T-helper 2 cell treated with Interferon-gamma antibody and Interleukin-4, amounts not matched to agents 5 μg/mL and 100 μg/mL, for 36 hours (primary cell): ENCODE results near the gene HJURP.

Experiments
- DNase-seq: peaks from one replicate; pipeline ENCODE4 v3.0.0; 2021; ENCODE audit warnings: low spot score
- H3K27ac Mint-ChIP-seq: one replicate; pipeline ENCODE4 v1.8.0; 2021; ENCODE audit warnings: mild to moderate bottlenecking, mixed read lengths
- H3K27me3 Mint-ChIP-seq: one replicate; pipeline ENCODE4 v1.8.0; 2021; ENCODE audit warnings: low read depth, mixed read lengths
- H3K36me3 Mint-ChIP-seq: one replicate; pipeline ENCODE4 v1.8.0; 2021; ENCODE audit warnings: low read depth, mixed read lengths
- H3K4me1 Mint-ChIP-seq: one replicate; pipeline ENCODE4 v1.8.0; 2021; ENCODE audit warnings: low read depth, mixed read lengths
- H3K4me3 Mint-ChIP-seq: one replicate; pipeline ENCODE4 v1.8.0; 2022; ENCODE audit warnings: mild to moderate bottlenecking, moderate library complexity, mixed read lengths
- H3K9me3 Mint-ChIP-seq: one replicate; pipeline ENCODE4 v1.8.0; 2021; ENCODE audit warnings: mixed read lengths

The HJURP gene

DNA sequence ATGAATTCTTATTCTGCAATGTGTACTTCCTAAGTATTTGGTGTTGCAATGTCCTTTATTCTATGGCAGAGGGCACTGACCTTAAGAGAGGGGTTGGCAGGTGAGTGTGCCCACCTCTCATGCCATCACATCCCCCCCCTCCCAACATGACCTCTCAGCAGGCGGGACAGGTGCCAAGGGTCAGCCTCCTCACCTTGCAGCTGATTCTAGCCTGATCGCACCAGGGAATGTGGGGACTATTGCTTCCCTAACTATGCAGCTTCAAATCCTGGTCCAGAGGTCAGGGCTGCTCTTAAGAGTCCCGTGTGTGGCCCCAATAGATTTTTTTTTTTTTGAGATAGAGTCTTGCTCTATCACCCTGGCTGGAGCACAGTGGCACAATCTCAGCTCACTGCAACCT is 9.5 kb downstream of the HJURP start:
- no peak overlapping the region for H3K27ac Mint-ChIP-seq
- no peak for DNase-seq
- H3K27me3 Mint-ChIP-seq, result no peaks in the 10 kb centered on the region
- H3K4me3 Mint-ChIP-seq, result no peak overlapping the region
- peaks cover 40% of the 10 kb centered on the region for H3K4me1 Mint-ChIP-seq
- no peaks in the 10 kb centered on the region for H3K9me3 Mint-ChIP-seq
- peaks cover 95% of the 10 kb centered on the region for H3K36me3 Mint-ChIP-seq

DNA sequence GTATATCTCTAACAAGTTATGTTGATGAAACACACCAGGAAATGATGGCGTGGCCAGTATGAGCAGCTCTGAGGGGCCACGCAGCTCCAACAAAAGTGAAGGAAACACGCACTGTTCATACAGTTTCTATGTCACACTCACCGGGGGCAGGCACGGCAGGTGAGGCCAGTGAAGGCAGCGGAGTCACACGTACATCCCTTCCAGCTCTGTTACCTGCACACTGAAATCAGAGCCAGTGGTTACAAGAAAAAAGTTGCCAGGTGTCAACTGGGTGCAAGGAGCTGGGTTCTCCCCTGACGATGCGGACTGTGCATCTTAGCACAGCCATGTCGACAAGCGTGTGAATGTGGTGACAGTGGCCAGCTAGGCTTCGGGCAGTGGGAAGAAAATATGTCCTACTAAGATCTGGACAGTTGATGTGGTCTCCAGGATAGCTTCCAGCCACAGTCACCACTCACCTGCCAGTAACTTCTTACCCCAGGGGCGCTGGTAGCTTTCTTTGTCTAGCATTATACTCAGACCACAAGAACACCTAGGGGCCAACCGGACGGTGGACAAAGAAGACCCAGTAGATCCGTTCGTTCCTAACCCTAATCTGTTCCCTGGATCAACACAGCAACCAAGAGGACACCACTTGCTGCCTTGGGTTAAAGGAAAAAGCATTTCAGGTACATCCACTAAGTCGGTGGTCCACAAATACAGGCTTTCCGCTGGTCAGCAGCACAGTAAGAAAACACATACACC is 10.1 kb downstream of the HJURP start:
- H3K9me3 Mint-ChIP-seq, result no peaks in the 10 kb centered on the region
- H3K27me3 Mint-ChIP-seq, result no peaks in the 10 kb centered on the region
- peaks cover 39% of the 10 kb centered on the region for H3K4me1 Mint-ChIP-seq
- no peak overlapping the region for H3K27ac Mint-ChIP-seq
- peaks cover 95% of the 10 kb centered on the region for H3K36me3 Mint-ChIP-seq
- H3K4me3 Mint-ChIP-seq, result no peak overlapping the region
- no peak for DNase-seq

DNA sequence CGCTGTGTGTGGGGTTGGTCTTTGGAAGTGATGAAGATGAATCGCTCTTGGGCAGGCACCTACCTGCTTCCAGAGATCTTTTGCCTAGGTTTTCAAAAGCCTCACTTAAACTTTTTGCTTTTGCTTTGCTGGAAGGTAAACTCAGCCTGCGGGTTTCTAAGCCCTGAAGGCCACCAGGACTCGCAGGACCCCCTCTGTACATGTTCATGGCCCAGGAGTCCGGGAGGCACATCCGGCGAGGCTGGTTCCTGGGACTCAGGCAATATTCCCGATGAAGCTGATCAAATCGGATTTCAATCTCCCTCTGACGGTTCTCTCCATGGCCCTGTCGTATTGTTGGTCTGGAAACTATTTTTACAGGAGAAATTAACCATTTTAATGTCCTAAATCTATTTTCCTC is 13.2 kb downstream of the HJURP start:
- no peak for DNase-seq
- Mint-ChIP-seq H3K27ac (no peak overlapping the region), H3K9me3 (no peaks in the 10 kb centered on the region), H3K4me1 (peaks cover 39% of the 10 kb centered on the region), H3K4me3 (peak overlapping the region; percentile 28), H3K36me3 (peaks cover 94% of the 10 kb centered on the region), H3K27me3 (no peaks in the 10 kb centered on the region)

DNA sequence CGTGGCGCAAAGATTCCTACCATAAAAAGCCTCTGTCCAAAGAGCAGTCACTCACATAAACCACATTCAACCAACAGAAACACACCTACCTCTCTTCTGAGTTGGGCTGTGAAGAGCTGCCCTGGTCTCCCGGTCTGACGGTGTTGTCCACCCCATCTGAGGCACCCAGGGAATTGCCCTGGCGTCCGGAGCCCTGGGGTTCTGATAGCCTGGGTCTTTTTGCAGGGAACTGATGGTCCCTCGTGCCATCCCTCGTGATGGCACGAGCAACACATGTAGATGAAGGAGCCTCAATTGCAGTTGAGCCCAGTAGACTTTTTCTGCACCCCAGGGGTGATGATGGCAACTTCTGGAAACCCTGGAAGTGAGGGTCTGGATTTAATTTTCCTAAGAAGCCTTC is 13.8 kb downstream of the HJURP start:
- H3K4me1 Mint-ChIP-seq, result peaks cover 39% of the 10 kb centered on the region
- H3K36me3 Mint-ChIP-seq, result peaks cover 95% of the 10 kb centered on the region
- H3K27me3 Mint-ChIP-seq, result no peaks in the 10 kb centered on the region
- H3K9me3 Mint-ChIP-seq, result no peaks in the 10 kb centered on the region
- no peak overlapping the region for H3K27ac Mint-ChIP-seq
- DNase-seq, result no peak
- H3K4me3 Mint-ChIP-seq, result no peak overlapping the region

DNA sequence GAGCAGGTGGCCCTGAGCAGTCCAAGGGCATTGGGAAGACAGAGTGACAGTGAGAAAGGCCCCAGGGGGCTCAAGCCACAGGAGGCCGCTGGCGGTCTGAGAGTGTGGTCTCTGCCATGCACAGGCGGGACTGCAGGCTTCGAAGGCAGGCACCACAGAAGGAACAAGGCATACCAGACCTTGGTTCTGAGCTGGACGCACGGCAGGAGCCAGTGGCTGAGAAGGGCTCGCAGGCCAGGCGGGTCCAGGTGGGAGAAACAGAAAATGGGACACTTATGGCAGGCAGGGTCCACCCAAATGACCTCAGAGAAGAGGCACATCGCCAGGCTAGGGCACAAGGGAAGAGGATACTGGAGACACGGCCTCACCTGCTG is 14.9 kb downstream of the HJURP start:
- DNase-seq, result no peak
- peaks cover 96% of the 10 kb centered on the region for H3K36me3 Mint-ChIP-seq
- no peak overlapping the region for H3K4me3 Mint-ChIP-seq
- no peaks in the 10 kb centered on the region for H3K9me3 Mint-ChIP-seq
- H3K27ac Mint-ChIP-seq, result no peak overlapping the region
- H3K4me1 Mint-ChIP-seq, result peaks cover 41% of the 10 kb centered on the region
- no peaks in the 10 kb centered on the region for H3K27me3 Mint-ChIP-seq

DNA sequence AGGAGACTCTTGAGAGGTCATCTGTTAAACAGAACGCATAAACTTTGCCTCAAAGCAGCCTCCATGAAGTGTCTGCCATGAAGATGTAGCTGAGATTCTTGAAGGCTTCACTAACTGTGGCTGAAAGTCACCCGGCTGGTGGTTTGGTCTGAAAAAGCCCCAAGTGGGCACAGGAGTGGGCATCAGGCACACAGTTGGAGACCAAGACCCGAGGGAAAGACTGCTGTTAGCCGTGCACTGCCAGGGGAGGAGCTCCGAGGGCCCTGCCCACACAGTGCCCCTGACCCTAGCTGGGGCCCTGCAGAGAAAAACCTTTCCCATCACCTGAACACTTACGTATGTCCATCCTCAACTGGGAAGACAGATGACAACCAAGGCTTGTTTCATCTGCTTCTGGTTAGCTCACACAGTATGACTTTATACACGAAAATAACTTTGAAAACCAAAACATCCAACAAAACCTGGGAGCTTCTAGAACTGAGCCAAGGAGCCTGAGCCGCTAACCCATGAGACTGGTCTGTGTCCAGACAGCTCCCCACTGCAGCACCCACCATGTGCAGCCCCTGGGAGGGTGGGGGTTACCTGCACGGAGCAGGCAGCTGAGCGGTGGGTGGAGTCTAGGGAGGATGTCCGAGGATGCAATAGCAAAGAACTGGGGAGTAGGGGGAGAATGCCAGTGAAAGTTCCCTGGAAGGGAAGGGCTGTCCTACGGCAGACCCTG is 15.4 kb downstream of the HJURP start:
- Mint-ChIP-seq H3K4me3 (peak overlapping the region; percentile 24), H3K27me3 (no peaks in the 10 kb centered on the region), H3K36me3 (peaks cover 93% of the 10 kb centered on the region), H3K9me3 (no peaks in the 10 kb centered on the region), H3K4me1 (peaks cover 40% of the 10 kb centered on the region), H3K27ac (no peak overlapping the region)
- DNase-seq, result no peak

DNA sequence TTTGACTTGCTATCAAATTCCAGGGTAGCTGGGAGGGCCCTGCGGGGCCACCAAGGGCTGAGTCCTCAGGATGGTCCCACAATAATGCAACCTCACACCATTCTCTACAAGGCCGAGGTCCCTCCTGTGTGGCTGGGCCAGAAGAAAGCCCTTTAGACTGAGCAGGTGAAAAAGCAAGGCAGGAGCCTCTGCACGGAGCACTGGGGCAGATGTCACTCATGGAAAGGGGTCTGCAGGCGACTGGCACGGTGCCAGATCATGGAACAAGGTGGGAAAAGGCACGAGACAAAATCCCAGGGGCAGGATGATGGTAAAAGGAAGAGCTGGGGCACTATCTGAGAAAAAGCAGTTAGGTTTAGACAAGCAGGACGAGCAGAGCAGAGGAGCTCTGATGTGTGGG is 16.1 kb downstream of the HJURP start:
- peak overlapping the region; percentile 30 for H3K4me3 Mint-ChIP-seq
- no peaks in the 10 kb centered on the region for H3K9me3 Mint-ChIP-seq
- peak overlapping the region; percentile 53 for H3K27ac Mint-ChIP-seq
- peaks cover 36% of the 10 kb centered on the region for H3K4me1 Mint-ChIP-seq
- DNase-seq, result no peak
- H3K27me3 Mint-ChIP-seq, result no peaks in the 10 kb centered on the region
- H3K36me3 Mint-ChIP-seq, result peaks cover 91% of the 10 kb centered on the region

DNA sequence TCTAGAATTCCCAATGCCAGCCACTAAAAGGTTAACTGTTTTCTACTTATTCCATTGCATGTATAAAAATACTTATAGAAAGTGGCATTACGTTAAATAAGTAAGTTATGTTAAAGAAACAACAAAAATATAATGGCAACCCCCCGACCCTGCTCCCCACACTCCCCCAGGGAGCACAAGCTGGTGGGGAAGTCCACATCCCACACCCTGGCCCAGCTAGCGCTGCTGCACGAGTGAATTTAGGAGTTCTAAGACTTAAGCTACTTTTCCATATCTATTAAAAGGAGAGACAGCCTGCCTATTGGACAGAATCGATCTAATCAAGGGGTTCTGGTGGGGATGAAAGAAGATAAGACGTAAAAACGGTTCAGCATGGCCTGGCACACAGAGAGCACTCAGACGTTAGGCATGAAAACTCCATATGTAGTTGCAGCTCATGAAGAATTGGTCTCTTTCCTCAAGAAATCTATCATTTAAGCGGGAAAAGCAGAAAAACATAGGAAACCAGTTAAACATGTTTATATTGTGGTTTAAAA is 16.6 kb downstream of the HJURP start:
- peaks cover 34% of the 10 kb centered on the region for H3K4me1 Mint-ChIP-seq
- H3K9me3 Mint-ChIP-seq, result no peaks in the 10 kb centered on the region
- H3K4me3 Mint-ChIP-seq, result no peak overlapping the region
- H3K27me3 Mint-ChIP-seq, result no peaks in the 10 kb centered on the region
- DNase-seq, result no peak
- peak overlapping the region; percentile 53 for H3K27ac Mint-ChIP-seq
- peaks cover 87% of the 10 kb centered on the region for H3K36me3 Mint-ChIP-seq

DNA sequence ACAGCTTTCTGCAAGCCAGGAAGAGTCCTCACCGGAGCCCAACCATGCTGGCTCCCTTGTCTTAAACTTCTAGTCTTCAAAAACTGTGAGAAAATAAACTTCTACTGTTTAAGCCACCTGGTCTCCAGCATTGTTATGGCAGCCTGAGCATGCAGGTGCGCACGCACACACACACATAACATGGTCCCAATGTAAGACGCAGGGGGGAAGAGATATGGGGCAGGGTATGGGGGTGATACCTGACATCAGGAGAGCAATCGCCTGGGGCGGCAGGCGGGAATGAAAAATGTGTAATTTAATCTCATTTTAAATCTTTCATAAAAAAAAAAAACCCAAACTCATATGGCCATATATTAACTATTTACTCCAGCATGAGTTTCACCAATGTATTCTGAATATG is 18.0 kb downstream of the HJURP start:
- Mint-ChIP-seq H3K36me3 (peaks cover 73% of the 10 kb centered on the region), H3K27ac (no peak overlapping the region), H3K4me3 (no peak overlapping the region), H3K27me3 (no peaks in the 10 kb centered on the region), H3K9me3 (no peaks in the 10 kb centered on the region), H3K4me1 (peaks cover 28% of the 10 kb centered on the region)
- DNase-seq, result no peak

DNA sequence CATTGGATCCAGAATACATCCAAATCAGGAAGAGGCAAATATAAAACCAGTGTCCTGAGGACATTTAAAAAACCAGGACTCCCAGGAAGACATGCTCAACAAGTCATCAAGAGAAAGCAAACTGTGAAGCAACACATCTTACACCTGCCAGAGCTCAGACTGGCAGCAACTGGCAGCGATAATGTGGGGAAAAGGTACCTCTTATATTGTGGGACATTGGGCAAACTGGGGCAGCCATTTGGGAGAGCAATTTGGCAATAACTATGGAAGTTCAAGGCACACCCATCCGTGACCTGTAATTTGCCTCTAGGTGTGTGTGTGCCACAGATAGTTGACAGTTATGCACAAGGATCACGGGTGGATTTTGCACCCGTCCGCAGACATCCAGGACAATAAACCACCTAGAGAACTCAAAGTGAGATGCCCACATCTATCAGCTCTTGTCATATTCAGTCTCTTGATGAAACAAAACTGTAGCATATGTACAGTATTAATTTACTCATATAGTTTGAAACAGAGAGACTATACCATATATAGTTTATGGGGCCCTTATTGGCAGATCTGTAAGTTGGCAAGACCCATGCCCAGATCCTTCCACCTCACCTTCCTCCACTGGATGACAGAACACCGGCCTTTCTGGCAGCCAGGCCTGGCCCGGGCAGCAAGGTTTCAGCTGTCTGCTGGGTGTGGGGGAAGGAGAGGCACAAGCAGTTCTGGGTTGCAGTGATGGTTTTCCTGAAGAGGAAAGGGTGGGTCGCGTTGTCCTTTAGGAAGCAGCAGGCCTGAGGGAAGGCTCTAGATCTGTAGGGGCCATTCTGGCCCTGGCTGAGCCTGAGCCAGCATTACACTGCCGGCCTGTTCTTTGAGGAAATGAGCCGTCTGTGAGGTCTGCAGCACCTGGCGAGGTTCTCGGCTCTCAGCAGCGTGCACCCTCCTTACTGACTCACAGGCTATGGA is 18.8 kb downstream of the HJURP start:
- peaks cover 65% of the 10 kb centered on the region for H3K36me3 Mint-ChIP-seq
- DNase-seq, result no peak

DNA sequence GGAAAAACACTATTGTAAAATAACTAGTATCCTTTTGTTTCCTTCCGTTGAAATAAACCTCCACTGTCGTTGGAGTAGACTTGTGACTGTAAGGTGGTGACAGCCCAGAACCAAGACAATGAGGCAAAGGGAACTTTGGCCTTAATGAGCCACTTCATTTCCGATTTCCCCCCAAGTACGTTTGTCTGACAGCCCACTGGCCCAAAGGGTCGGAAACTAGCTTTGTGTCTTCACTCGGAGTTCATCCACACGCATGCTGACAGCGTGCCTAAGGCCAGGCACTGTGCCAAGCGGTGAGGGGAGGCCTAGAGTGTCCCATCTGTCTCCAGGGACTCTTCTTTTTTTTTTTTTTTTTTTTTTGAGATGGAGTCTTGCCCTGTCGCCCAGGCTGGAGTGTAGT is 21.0 kb downstream of the HJURP start:
- no peak overlapping the region for H3K27ac Mint-ChIP-seq
- no peak for DNase-seq
- peaks cover 44% of the 10 kb centered on the region for H3K36me3 Mint-ChIP-seq
- no peaks in the 10 kb centered on the region for H3K27me3 Mint-ChIP-seq
- H3K9me3 Mint-ChIP-seq, result no peaks in the 10 kb centered on the region
- H3K4me3 Mint-ChIP-seq, result no peak overlapping the region
- peaks cover 9% of the 10 kb centered on the region for H3K4me1 Mint-ChIP-seq

More for the DNA sequence above, 18.8 kb downstream of the HJURP start:
- Mint-ChIP-seq H3K4me3 (no peak overlapping the region), H3K4me1 (peaks cover 23% of the 10 kb centered on the region), H3K27me3 (no peaks in the 10 kb centered on the region), H3K9me3 (no peaks in the 10 kb centered on the region), H3K27ac (no peak overlapping the region)

DNA sequence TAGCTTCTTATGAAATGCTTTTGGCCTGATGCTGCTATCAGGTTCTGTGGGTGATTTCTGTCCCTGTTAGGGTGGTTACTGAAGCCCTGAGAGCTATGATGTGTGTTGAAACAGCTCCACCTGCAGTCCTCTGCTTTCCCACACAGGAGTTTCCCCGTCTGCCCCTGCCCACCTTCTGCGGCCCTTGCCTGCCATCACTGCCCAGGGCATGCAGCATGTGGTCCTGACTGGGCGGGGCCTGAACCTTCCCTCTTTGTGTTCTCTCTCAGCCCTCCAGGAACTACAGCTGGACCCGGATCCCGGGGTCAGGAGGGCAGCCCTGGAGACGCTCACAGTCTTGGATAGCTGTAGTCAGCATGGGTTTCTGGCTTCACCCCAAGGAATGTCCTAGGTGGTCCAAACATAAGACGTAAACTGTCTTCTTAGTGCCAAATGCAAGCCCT is 21.4 kb downstream of the HJURP start:
- Mint-ChIP-seq H3K9me3 (no peaks in the 10 kb centered on the region), H3K36me3 (peaks cover 40% of the 10 kb centered on the region), H3K4me3 (no peak overlapping the region), H3K27ac (no peak overlapping the region), H3K27me3 (no peaks in the 10 kb centered on the region), H3K4me1 (peaks cover 6% of the 10 kb centered on the region)
- no peak for DNase-seq

DNA sequence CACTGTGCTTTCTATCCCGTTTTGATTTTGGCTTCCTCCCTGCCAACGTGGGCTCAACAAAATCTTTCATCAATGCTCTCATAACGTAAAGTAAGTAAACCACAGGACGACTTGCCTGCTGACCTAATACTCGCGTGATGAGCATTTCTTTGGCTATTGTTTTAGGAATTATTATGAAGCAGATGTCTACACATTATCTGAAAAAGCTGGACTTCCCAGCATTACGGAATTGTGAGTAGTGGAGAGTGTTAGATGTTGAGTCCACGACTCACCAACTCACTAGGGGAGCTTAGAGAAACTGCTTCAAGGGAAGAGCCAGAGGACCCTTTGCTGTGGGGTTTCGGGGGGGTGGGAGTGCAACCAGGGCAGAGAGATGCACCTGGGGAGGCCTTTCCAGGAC is 21.9 kb downstream of the HJURP start:
- H3K27me3 Mint-ChIP-seq, result no peaks in the 10 kb centered on the region
- no peak overlapping the region for H3K27ac Mint-ChIP-seq
- peaks cover 35% of the 10 kb centered on the region for H3K36me3 Mint-ChIP-seq

More for the DNA sequence above, 21.9 kb downstream of the HJURP start:
- Mint-ChIP-seq H3K9me3 (no peaks in the 10 kb centered on the region), H3K4me3 (no peak overlapping the region), H3K4me1 (peaks cover 4% of the 10 kb centered on the region)
- DNase-seq, result no peak
